ENCODE results near the gene REEP3. TPM values are rescaled to one million over a fixed set of nuclear protein-coding genes. Genes with fewer than 3 reads are reported as not detected.

REEP3 gene
- total RNA-seq, 1 experiment from 2014 or later = 18.5 TPM

Other genes with a start within 250 kb of the REEP3 start
- gene JMJD1C, start 55.4 kb upstream of the REEP3 start, total RNA-seq (2014; rRNA removed; shearing (Covaris generic); ENCODE audit: low replicate concordance) = 14.1 and 72.5 TPM in 2 replicates

Data from MG63 (cell line).